Measurements from ENCODE around the gene RBM43.

DNA sequence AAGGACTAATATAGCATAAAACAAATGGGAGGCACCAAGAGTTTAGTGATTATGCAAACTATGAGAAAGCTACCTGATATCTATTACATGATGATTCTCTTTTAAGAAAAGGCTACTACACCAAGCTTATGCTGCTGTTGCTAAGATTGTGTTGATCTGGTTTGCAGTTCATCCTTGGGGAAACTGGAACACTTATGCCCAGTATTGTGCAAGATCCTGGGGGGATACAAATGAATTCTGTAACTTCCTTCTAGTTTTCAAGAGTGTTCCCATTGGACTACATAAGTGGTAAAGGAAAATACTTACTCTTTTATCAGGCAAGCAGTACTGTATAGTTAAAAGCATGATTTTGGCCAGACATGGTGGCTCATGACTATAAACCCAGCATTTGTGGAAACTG, 30.9 kb upstream of the RBM43 start:
- TF ChIP-seq, protein P1, sequence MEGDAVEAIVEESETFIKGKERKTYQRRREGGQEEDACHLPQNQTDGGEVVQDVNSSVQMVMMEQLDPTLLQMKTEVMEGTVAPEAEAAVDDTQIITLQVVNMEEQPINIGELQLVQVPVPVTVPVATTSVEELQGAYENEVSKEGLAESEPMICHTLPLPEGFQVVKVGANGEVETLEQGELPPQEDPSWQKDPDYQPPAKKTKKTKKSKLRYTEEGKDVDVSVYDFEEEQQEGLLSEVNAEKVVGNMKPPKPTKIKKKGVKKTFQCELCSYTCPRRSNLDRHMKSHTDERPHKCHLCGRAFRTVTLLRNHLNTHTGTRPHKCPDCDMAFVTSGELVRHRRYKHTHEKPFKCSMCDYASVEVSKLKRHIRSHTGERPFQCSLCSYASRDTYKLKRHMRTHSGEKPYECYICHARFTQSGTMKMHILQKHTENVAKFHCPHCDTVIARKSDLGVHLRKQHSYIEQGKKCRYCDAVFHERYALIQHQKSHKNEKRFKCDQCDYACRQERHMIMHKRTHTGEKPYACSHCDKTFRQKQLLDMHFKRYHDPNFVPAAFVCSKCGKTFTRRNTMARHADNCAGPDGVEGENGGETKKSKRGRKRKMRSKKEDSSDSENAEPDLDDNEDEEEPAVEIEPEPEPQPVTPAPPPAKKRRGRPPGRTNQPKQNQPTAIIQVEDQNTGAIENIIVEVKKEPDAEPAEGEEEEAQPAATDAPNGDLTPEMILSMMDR (IDR thresholded peaks at IDR 0.05) = no peak
- TF ChIP-seq POLR2AphosphoS5 (IDR thresholded peaks at IDR 0.05; ENCODE audit: low read depth, low read length) (no peak), YY1 (IDR thresholded peaks at IDR 0.05; ENCODE audit: low read depth) (no peak), TEAD4 (IDR thresholded peaks at IDR 0.05; ENCODE audit: borderline replicate concordance, insufficient read depth) (no peak), CHD2 (IDR thresholded peaks at IDR 0.05; ENCODE audit: low read length, partially characterized antibody) (no peak), EP300 (IDR thresholded peaks at IDR 0.05; ENCODE audit: borderline replicate concordance in 1 of 2, low read depth in 1 of 2, low read length in 1 of 2) (no peak), EZH2phosphoT487 (IDR thresholded peaks at IDR 0.05; ENCODE audit: borderline replicate concordance, low read depth) (no peak), FOXJ3 (CRISPR knock-in tag; IDR thresholded peaks at IDR 0.05) (no peak), SMC3 (IDR thresholded peaks at IDR 0.05; ENCODE audit: low read depth, low read length) (no peak), SIN3A (IDR thresholded peaks at IDR 0.05; ENCODE audit: borderline replicate concordance, low read depth, low read length) (no peak), RCOR1 (IDR thresholded peaks at IDR 0.05; ENCODE audit: low read length) (no peak)
- TF ChIP-seq, protein P2, sequence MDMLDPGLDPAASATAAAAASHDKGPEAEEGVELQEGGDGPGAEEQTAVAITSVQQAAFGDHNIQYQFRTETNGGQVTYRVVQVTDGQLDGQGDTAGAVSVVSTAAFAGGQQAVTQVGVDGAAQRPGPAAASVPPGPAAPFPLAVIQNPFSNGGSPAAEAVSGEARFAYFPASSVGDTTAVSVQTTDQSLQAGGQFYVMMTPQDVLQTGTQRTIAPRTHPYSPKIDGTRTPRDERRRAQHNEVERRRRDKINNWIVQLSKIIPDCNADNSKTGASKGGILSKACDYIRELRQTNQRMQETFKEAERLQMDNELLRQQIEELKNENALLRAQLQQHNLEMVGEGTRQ (IDR thresholded peaks at IDR 0.05; ENCODE audit: borderline replicate concordance, low read depth, low read length) = no peak
- TF ChIP-seq, protein P3, sequence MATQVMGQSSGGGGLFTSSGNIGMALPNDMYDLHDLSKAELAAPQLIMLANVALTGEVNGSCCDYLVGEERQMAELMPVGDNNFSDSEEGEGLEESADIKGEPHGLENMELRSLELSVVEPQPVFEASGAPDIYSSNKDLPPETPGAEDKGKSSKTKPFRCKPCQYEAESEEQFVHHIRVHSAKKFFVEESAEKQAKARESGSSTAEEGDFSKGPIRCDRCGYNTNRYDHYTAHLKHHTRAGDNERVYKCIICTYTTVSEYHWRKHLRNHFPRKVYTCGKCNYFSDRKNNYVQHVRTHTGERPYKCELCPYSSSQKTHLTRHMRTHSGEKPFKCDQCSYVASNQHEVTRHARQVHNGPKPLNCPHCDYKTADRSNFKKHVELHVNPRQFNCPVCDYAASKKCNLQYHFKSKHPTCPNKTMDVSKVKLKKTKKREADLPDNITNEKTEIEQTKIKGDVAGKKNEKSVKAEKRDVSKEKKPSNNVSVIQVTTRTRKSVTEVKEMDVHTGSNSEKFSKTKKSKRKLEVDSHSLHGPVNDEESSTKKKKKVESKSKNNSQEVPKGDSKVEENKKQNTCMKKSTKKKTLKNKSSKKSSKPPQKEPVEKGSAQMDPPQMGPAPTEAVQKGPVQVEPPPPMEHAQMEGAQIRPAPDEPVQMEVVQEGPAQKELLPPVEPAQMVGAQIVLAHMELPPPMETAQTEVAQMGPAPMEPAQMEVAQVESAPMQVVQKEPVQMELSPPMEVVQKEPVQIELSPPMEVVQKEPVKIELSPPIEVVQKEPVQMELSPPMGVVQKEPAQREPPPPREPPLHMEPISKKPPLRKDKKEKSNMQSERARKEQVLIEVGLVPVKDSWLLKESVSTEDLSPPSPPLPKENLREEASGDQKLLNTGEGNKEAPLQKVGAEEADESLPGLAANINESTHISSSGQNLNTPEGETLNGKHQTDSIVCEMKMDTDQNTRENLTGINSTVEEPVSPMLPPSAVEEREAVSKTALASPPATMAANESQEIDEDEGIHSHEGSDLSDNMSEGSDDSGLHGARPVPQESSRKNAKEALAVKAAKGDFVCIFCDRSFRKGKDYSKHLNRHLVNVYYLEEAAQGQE (IDR thresholded peaks at IDR 0.05; ENCODE audit: low read depth, low read length) = no peak
